ENCODE data around the gene ZBED1. TPM values are rescaled to one million over a fixed set of nuclear protein-coding genes. Genes with fewer than 3 reads are reported as not detected.
"Not testable (repeated sequence)": the region's sequence is repeated elsewhere in the genome, so short reads cannot be mapped to it uniquely, and the experiment has no call there.

ZBED1 gene
- total and polyA plus RNA-seq, 7 donors, result 18.6 to 67.9 (median 37.6) TPM

- ATAC-seq (peak in 2 of 4 donors; percentile 49 to 54), DNase-seq (no peak)
- intact Hi-C loops (cut with DNase I), result no loop called here
- 38 to 54% (median 38%) methylated on average over 26 of the region's 26 CpGs for WGBS, 3 donors
- peaks cover 0 to 39% of the 10 kb centered on the region in 2 donors for H3K36me3 ChIP-seq (ENCODE audit: insufficient read depth in 1 of 2, low read depth in 1 of 2)
- no peaks in the 10 kb centered on the region for H3K9me3 ChIP-seq
- H3K4me1 ChIP-seq, result no peaks in the 10 kb centered on the region
- H3K27ac ChIP-seq, result peak overlapping the region; percentile 55
- no peaks in the 10 kb centered on the region for H3K27me3 ChIP-seq (ENCODE audit: insufficient read depth in 3 of 3, low read length in 2 of 3)
- peak overlapping the region; percentile 28 for H3K4me3 ChIP-seq
- TF ChIP-seq, protein P1, sequence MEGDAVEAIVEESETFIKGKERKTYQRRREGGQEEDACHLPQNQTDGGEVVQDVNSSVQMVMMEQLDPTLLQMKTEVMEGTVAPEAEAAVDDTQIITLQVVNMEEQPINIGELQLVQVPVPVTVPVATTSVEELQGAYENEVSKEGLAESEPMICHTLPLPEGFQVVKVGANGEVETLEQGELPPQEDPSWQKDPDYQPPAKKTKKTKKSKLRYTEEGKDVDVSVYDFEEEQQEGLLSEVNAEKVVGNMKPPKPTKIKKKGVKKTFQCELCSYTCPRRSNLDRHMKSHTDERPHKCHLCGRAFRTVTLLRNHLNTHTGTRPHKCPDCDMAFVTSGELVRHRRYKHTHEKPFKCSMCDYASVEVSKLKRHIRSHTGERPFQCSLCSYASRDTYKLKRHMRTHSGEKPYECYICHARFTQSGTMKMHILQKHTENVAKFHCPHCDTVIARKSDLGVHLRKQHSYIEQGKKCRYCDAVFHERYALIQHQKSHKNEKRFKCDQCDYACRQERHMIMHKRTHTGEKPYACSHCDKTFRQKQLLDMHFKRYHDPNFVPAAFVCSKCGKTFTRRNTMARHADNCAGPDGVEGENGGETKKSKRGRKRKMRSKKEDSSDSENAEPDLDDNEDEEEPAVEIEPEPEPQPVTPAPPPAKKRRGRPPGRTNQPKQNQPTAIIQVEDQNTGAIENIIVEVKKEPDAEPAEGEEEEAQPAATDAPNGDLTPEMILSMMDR (IDR thresholded peaks at IDR 0.05), result no peak
These were observed 15.8 kb downstream of the ZBED1 start for GRCh38 chrX:2484721-2485648.

DNA sequence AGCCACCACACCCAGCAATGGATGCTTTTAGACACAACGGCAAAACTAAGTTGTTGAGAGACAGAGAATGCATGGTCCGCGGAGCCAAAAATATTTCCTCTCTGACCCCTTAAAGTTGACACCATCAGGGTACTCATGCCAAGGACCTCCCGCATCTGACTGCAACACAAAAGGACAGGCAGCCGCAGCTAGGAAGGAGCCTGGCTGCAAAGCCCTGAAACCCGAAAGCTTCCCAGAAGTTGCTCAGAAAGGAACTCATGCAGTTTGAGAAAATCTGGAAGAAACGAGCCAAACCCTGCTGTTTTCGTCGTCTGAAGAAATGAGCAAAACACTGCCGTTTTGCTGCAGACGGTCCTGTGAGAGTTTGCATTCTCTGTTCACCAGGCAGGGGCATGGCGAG, 16.5 kb downstream of the ZBED1 start:
- intact Hi-C loops (cut with DNase I), result no loop called here
- Histone ChIP-seq H3K36me3 (ENCODE audit: insufficient read depth in 1 of 2, low read depth in 1 of 2) (peaks cover 0 to 32% of the 10 kb centered on the region in 2 donors), H3K27me3 (ENCODE audit: insufficient read depth in 3 of 3, low read length in 2 of 3) (no peaks in the 10 kb centered on the region), H3K9me3 (no peaks in the 10 kb centered on the region), H3K4me1 (no peaks in the 10 kb centered on the region), H3K27ac (peak overlapping the region; percentile 55), H3K4me3 (peak overlapping the region; percentile 28)
- ATAC-seq (peak in 1 of 4 donors; percentile 52), DNase-seq (no peak)
- 30 to 44% (median 38%) methylated on average over 12 of the region's 12 CpGs for WGBS, 3 donors
- TF ChIP-seq, protein P1 (IDR thresholded peaks at IDR 0.05), result no peak

DNA sequence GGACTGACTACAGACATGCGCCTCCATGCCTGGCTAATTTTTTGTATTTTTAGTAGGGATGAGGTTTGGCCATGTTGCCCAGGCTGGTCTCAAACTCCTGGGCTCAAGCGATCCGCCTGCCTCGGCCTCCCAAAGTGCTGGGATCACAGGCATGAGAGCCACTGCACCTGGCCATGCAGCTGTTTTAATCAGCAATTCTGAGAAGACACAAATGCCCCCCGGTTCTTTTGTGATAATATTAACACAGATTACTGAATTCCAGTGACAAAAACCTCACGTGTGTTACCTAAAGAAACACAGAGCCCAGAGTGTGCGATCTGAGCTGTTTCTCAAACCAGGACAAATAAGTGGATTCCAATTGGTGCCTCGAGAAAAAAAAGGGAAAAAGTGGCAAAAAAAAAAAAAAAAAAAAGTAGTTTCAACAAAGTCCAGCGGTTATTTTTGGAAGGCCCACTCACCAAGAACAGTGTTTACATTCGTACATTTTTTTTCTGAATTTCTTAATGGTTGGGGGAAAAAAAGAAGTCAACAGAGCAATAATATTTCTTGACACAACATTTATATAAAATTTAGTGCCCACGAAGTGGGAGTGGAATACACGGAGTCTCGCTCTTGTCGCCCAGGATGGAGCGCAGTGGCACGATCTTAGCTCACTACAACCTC, 17.2 kb downstream of the ZBED1 start:
- H3K4me3 ChIP-seq, result no peak overlapping the region
- H3K36me3 ChIP-seq (ENCODE audit: insufficient read depth in 1 of 2, low read depth in 1 of 2), result peaks cover 0 to 25% of the 10 kb centered on the region in 2 donors
- ATAC-seq (no peak), DNase-seq (no peak)
- TF ChIP-seq, protein P1 (IDR thresholded peaks at IDR 0.05), result no peak
- 62 to 76% (median 72%) methylated on average over 16 of the region's 16 CpGs for WGBS, 3 donors
- no peak overlapping the region for H3K27ac ChIP-seq
- no peaks in the 10 kb centered on the region for H3K4me1 ChIP-seq
- intact Hi-C loops (cut with DNase I), result no loop called here
- no peaks in the 10 kb centered on the region for H3K9me3 ChIP-seq
- no peaks in the 10 kb centered on the region for H3K27me3 ChIP-seq (ENCODE audit: insufficient read depth in 3 of 3, low read length in 2 of 3)

DNA sequence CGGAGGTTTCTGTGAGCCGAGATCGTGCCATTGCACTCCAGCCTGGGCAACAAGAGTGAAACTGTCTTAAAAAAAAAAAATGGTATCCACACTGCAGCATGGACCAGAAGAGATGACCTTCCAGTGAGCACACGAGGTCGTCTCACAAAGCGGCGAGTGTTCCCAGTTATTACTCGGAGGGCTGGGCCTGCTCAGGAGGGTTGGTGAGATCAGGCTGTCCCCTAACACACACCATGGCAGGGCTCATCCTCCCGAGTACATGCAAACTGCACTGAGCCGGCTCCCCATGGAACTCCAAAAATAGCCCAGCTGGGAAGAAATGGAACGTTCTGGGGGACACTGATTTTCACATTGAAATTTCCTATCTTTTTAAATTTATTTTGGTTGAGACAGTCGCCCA, 19.2 kb downstream of the ZBED1 start:
- ATAC-seq, result not testable (repeated sequence)
- 65 to 83% (median 80%) methylated on average over 11 of the region's 12 CpGs for WGBS, 3 donors

DNA sequence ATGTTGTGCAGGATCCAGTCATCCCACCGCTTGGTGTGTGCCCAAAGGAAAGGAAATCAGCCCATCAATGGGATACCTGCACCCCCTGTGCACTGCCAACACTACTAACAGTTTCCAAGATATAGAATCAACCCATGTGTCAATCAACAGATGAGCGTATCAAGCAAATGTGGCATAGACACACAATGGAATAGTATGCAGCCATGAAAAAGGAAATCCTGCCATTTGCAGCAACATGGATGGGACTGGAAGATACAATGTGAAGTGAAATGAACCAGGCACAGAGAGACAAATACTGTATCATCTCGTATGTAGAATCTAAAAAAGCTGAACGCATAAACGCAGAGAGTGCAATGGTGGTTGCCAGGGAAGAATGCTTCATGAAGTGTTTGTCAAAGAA, 20.8 kb downstream of the ZBED1 start:
- H3K4me3 ChIP-seq; intact Hi-C loops (cut with DNase I); ATAC-seq; H3K27ac ChIP-seq; H3K4me1 ChIP-seq; DNase-seq; H3K27me3 ChIP-seq (ENCODE audit: insufficient read depth in 3 of 3, low read length in 2 of 3); H3K36me3 ChIP-seq (ENCODE audit: insufficient read depth in 1 of 2, low read depth in 1 of 2); H3K9me3 ChIP-seq: not testable (repeated sequence)
- WGBS, 3 donors, result 91 to 99% (median 96%) methylated on average over 5 of the region's 5 CpGs

More for the DNA sequence above, 19.2 kb downstream of the ZBED1 start:
- intact Hi-C loops (cut with DNase I); H3K27ac ChIP-seq; H3K27me3 ChIP-seq (ENCODE audit: insufficient read depth in 3 of 3, low read length in 2 of 3); DNase-seq; H3K36me3 ChIP-seq (ENCODE audit: insufficient read depth in 1 of 2, low read depth in 1 of 2); H3K4me3 ChIP-seq; H3K9me3 ChIP-seq; H3K4me1 ChIP-seq: not testable (repeated sequence)

All from psoas muscle (tissue), 8 donors.